CD8-positive, alpha-beta memory T cell (primary cell): ENCODE measurements around the gene HERC6. TPM values are rescaled to one million over a fixed set of nuclear protein-coding genes. Genes with fewer than 3 reads are reported as not detected.
A peak's percentile ranks its signal among the peaks of the same experiment; 100 is the strongest.
"Not testable (repeated sequence)": the region's sequence is repeated elsewhere in the genome, so short reads cannot be mapped to it uniquely, and the experiment has no call there.

ENCODE experiments used
- CTCF ChIA-PET: fragments of 350-600 bp; sonication (Branson Sonifier 250); formaldehyde crosslinking; loops from one replicate; lab custom pipeline; 2021; ENCODE audit warnings: antibody characterized with exemption; lab: Charles Lee
- POLR2A ChIA-PET: fragments of 350-600 bp; sonication (Branson Sonifier 250); formaldehyde crosslinking; loops from one replicate; lab custom pipeline; 2021; ENCODE audit warnings: antibody characterized with exemption; lab: Charles Lee
- DNase-seq, 5 donors: peaks; one replicate each; pipeline versions ENCODE4 v3.0.0 to v3.0.0-alpha.2; 2020 to 2022; ENCODE audit warnings: mixed read lengths in 1 of 5
- H3K27ac ChIP-seq: one replicate; pipeline ENCODE4 v1.7.0; 2013; ENCODE audit warnings: low read depth, mild to moderate bottlenecking, low read length, moderate library complexity
- H3K27me3 ChIP-seq: 2 replicates; pipeline ENCODE4 v1.7.0; 2013; ENCODE audit warnings: low read length, mild to moderate bottlenecking; ENCODE audit not compliant: insufficient read depth, poor library complexity, severe bottlenecking
- H3K36me3 ChIP-seq: 2 replicates; pipeline ENCODE4 v1.7.0; 2013; ENCODE audit warnings: mild to moderate bottlenecking, low read length, moderate library complexity; ENCODE audit not compliant: insufficient read depth
- H3K4me1 ChIP-seq: 2 replicates; pipeline ENCODE4 v1.7.0; 2013; ENCODE audit warnings: mild to moderate bottlenecking, low read length, moderate library complexity; ENCODE audit not compliant: insufficient read depth
- H3K4me3 ChIP-seq: 2 replicates; pipeline ENCODE4 v1.7.0; 2013; ENCODE audit warnings: mild to moderate bottlenecking, low read length
- H3K9me3 ChIP-seq: 2 replicates; pipeline ENCODE4 v1.7.0; 2013; ENCODE audit warnings: mild to moderate bottlenecking, low read length
- H3K27ac Mint-ChIP-seq, 8 donors: one replicate each; pipeline ENCODE4 v1.8.0; 2020 to 2021; ENCODE audit warnings: mixed read lengths in 8 of 8, mild to moderate bottlenecking in 6 of 8, inconsistent platforms in 3 of 8, moderate library complexity in 3 of 8
- H3K27me3 Mint-ChIP-seq, 2 donors: one replicate each; pipeline ENCODE4 v1.8.0; 2020 to 2021; ENCODE audit warnings: mixed read lengths in 2 of 2, mild to moderate bottlenecking in 1 of 2, moderate library complexity in 1 of 2
- H3K36me3 Mint-ChIP-seq, 3 donors: one replicate each; pipeline ENCODE4 v1.8.0; 2020 to 2021; ENCODE audit warnings: mixed read lengths in 3 of 3, inconsistent platforms in 1 of 3, mild to moderate bottlenecking in 1 of 3
- H3K4me1 Mint-ChIP-seq, 3 donors: one replicate each; pipeline ENCODE4 v1.8.0; 2020 to 2021; ENCODE audit warnings: mixed read lengths in 3 of 3, inconsistent platforms in 1 of 3, mild to moderate bottlenecking in 1 of 3
- H3K4me3 Mint-ChIP-seq, 7 donors: one replicate each; pipeline ENCODE4 v1.8.0; 2020 to 2021; ENCODE audit warnings: mixed read lengths in 7 of 7, mild to moderate bottlenecking in 6 of 7, moderate library complexity in 4 of 7, inconsistent platforms in 2 of 7
- H3K9me3 Mint-ChIP-seq, 5 donors: one replicate each; pipeline ENCODE4 v1.8.0; 2020 to 2022; ENCODE audit warnings: mixed read lengths in 5 of 5, mild to moderate bottlenecking in 3 of 5, moderate library complexity in 2 of 5, inconsistent platforms in 1 of 5
- polyA plus RNA-seq: library from polyadenylated mRNA; unstranded; fragments of 300-500 nt; fragmentation: Illumina TruSeq; gene quantifications from one replicate; pipeline ENCODE4 v1.2.3, GENCODE V29; 2021
- total RNA-seq, 2 experiments: library from RNA; stranded (reverse); gene quantifications; one replicate each; pipeline ENCODE4 v1.2.3, GENCODE V29; 2021

The HERC6 gene
- total and polyA plus RNA-seq, 3 experiments from 2014 or later: 3.7 to 27.0 (median 5.4) TPM

GRCh38 chr4:88366460-88366859 lies 12.2 kb upstream of the HERC6 start:
- ChIA-PET CTCF (interaction anchor here (1.9 kb wide), 1 partner anchor 12 kb away, joined by 5 read pairs; the partner anchor contains the start of gene HERC6), POLR2A (no interaction called here)
- Histone ChIP-seq H3K4me1 (no peaks in the 10 kb centered on the region), H3K4me3 (no peak overlapping the region), H3K9me3 (no peaks in the 10 kb centered on the region), H3K36me3 (no peaks in the 10 kb centered on the region), H3K27ac (no peak overlapping the region), H3K27me3 (no peaks in the 10 kb centered on the region)
- H3K9me3 Mint-ChIP-seq: peaks cover 9 to 13% (median 11%) of the 10 kb centered on the region in 5 donors
- peaks cover 0 to 2% (median 1%) of the 10 kb centered on the region in 3 donors for H3K36me3 Mint-ChIP-seq
- no peak for DNase-seq
- peaks cover 9 to 20% of the 10 kb centered on the region in 2 donors for H3K27me3 Mint-ChIP-seq
- peaks cover 0 to 2% (median 0%) of the 10 kb centered on the region in 3 donors for H3K4me1 Mint-ChIP-seq
- no peak overlapping the region for H3K4me3 Mint-ChIP-seq
- H3K27ac Mint-ChIP-seq: no peak overlapping the region

- Histone ChIP-seq H3K36me3 (no peaks in the 10 kb centered on the region), H3K27me3 (no peaks in the 10 kb centered on the region), H3K4me1 (no peaks in the 10 kb centered on the region), H3K27ac (no peak overlapping the region), H3K4me3 (no peak overlapping the region), H3K9me3 (no peaks in the 10 kb centered on the region)
- POLR2A ChIA-PET: no interaction called here
- H3K27me3 Mint-ChIP-seq: peaks cover 9 to 10% of the 10 kb centered on the region in 2 donors
- peaks cover 9 to 13% (median 11%) of the 10 kb centered on the region in 5 donors for H3K9me3 Mint-ChIP-seq
- peak overlapping the region in 1 of 8 donors; percentile 3 for H3K27ac Mint-ChIP-seq
- peaks cover 0 to 2% (median 0%) of the 10 kb centered on the region in 3 donors for H3K36me3 Mint-ChIP-seq
- no peak for DNase-seq
- no peak overlapping the region for H3K4me3 Mint-ChIP-seq
- peaks cover 0 to 2% (median 0%) of the 10 kb centered on the region in 3 donors for H3K4me1 Mint-ChIP-seq
- CTCF ChIA-PET: interaction anchor here (1.9 kb wide), 1 partner anchor 11 kb away, joined by 5 read pairs; the partner anchor contains the start of gene HERC6
Measured at GRCh38 chr4:88367826-88368225, 10.8 kb upstream of the HERC6 start.

- peak in 1 of 5 donors; percentile 9 for DNase-seq
- not testable (repeated sequence) for H3K27ac ChIP-seq, H3K4me1 ChIP-seq, H3K27me3 ChIP-seq, H3K9me3 ChIP-seq, H3K27ac Mint-ChIP-seq, H3K27me3 Mint-ChIP-seq, H3K4me3 ChIP-seq, H3K4me3 Mint-ChIP-seq, H3K36me3 ChIP-seq, H3K9me3 Mint-ChIP-seq, H3K36me3 Mint-ChIP-seq, H3K4me1 Mint-ChIP-seq
- CTCF ChIA-PET: interaction anchor here (0.8 to 2.7 kb wide), 11 partner anchors 9 to 153 kb away, joined by 3 to 11 read pairs (median 4); partner anchors contain the start of genes HERC5, HERC6 and PPM1K
- POLR2A ChIA-PET: interaction anchor here (0.7 kb wide), 1 partner anchor 43 kb away, joined by 3 read pairs; no protein-coding TSS in a partner anchor
Measured at GRCh38 chr4:88369180-88369812, 9.4 kb upstream of the HERC6 start.

GRCh38 chr4:88381123-88381522 lies 2.5 kb downstream of the HERC6 start:
- Histone ChIP-seq H3K4me1 (peaks cover 33% of the 10 kb centered on the region), H3K4me3 (no peak overlapping the region), H3K27me3 (no peaks in the 10 kb centered on the region), H3K9me3 (no peaks in the 10 kb centered on the region), H3K36me3 (no peaks in the 10 kb centered on the region), H3K27ac (no peak overlapping the region)
- H3K9me3 Mint-ChIP-seq: no peaks in the 10 kb centered on the region
- H3K27me3 Mint-ChIP-seq: no peaks in the 10 kb centered on the region
- H3K36me3 Mint-ChIP-seq: peaks cover 0 to 26% (median 5%) of the 10 kb centered on the region in 3 donors
- CTCF ChIA-PET: interaction anchor here (1.0 to 1.1 kb wide), 3 partner anchors 11 to 75 kb away, joined by 3 to 8 read pairs (median 5); partner anchors contain the start of gene HERC5
- peak overlapping the region in 6 of 7 donors; percentile 49 to 77 (median 60) for H3K4me3 Mint-ChIP-seq
- DNase-seq: no peak
- H3K4me1 Mint-ChIP-seq: peaks cover 37 to 55% (median 48%) of the 10 kb centered on the region in 3 donors
- H3K27ac Mint-ChIP-seq: peak overlapping the region in 7 of 8 donors; percentile 77 to 98 (median 90)
- POLR2A ChIA-PET: interaction anchor here (1.1 to 2.1 kb wide), 3 partner anchors 76 to 211 kb away, joined by 3 to 27 read pairs (median 7); partner anchors contain the start of genes HERC3, HERC5 and PPM1K

GRCh38 chr4:88382621-88383020 lies 4.0 kb downstream of the HERC6 start:
- H3K36me3 ChIP-seq: no peaks in the 10 kb centered on the region
- Mint-ChIP-seq H3K4me3 (peak overlapping the region; percentile 49 to 78 (median 70)), H3K9me3 (no peaks in the 10 kb centered on the region), H3K4me1 (peaks cover 34 to 49% (median 44%) of the 10 kb centered on the region in 3 donors), H3K27me3 (no peaks in the 10 kb centered on the region), H3K27ac (peak overlapping the region; percentile 77 to 98 (median 86)), H3K36me3 (peaks cover 0 to 40% (median 11%) of the 10 kb centered on the region in 3 donors)
- POLR2A ChIA-PET: interaction anchor here (0.6 to 1.3 kb wide), 2 partner anchors 74 to 98 kb away, joined by 4 read pairs; partner anchors contain the start of genes HERC5 and PPM1K
- H3K9me3 ChIP-seq: no peaks in the 10 kb centered on the region
- CTCF ChIA-PET: no interaction called here
- H3K27ac ChIP-seq: no peak overlapping the region
- H3K4me1 ChIP-seq: peaks cover 33% of the 10 kb centered on the region
- peak overlapping the region; percentile 17 for H3K4me3 ChIP-seq
- DNase-seq: peak; percentile 4 to 71 (median 59)
- no peaks in the 10 kb centered on the region for H3K27me3 ChIP-seq

GRCh38 chr4:88390128-88390527 lies 11.5 kb downstream of the HERC6 start:
- no peak for DNase-seq
- no peaks in the 10 kb centered on the region for H3K9me3 ChIP-seq
- Mint-ChIP-seq H3K36me3 (peaks cover 8 to 72% (median 37%) of the 10 kb centered on the region in 3 donors), H3K27me3 (no peaks in the 10 kb centered on the region), H3K4me1 (peaks cover 0 to 6% (median 0%) of the 10 kb centered on the region in 3 donors), H3K9me3 (no peaks in the 10 kb centered on the region), H3K4me3 (no peak overlapping the region), H3K27ac (peak overlapping the region in 3 of 8 donors; percentile 17 to 84 (median 19))
- no peaks in the 10 kb centered on the region for H3K4me1 ChIP-seq
- no peak overlapping the region for H3K27ac ChIP-seq
- H3K4me3 ChIP-seq: no peak overlapping the region
- CTCF ChIA-PET: no interaction called here
- H3K36me3 ChIP-seq: peaks cover 4% of the 10 kb centered on the region
- no peaks in the 10 kb centered on the region for H3K27me3 ChIP-seq
- POLR2A ChIA-PET: no interaction called here

GRCh38 chr4:88391703-88392102 lies 13.1 kb downstream of the HERC6 start:
- peaks cover 15 to 73% (median 39%) of the 10 kb centered on the region in 3 donors for H3K36me3 Mint-ChIP-seq
- no peak overlapping the region for H3K27ac Mint-ChIP-seq
- ChIA-PET CTCF (interaction anchor here (0.6 kb wide), 1 partner anchor 10 kb away, joined by 3 read pairs; no protein-coding TSS in a partner anchor), POLR2A (no interaction called here)
- Histone ChIP-seq H3K36me3 (peaks cover 4% of the 10 kb centered on the region), H3K27ac (no peak overlapping the region), H3K9me3 (no peaks in the 10 kb centered on the region), H3K27me3 (no peaks in the 10 kb centered on the region), H3K4me1 (no peaks in the 10 kb centered on the region), H3K4me3 (no peak overlapping the region)
- no peak for DNase-seq
- no peaks in the 10 kb centered on the region for H3K27me3 Mint-ChIP-seq
- H3K4me3 Mint-ChIP-seq: no peak overlapping the region
- peaks cover 0 to 6% (median 0%) of the 10 kb centered on the region in 3 donors for H3K4me1 Mint-ChIP-seq
- H3K9me3 Mint-ChIP-seq: no peaks in the 10 kb centered on the region

- CTCF ChIA-PET: no interaction called here
Measured at GRCh38 chr4:88396681-88397080, 18.0 kb downstream of the HERC6 start.

More at GRCh38 chr4:88396681-88397080, 18.0 kb downstream of the HERC6 start:
- H3K4me3 Mint-ChIP-seq: no peak overlapping the region
- Histone ChIP-seq H3K27me3 (no peaks in the 10 kb centered on the region), H3K4me1 (no peaks in the 10 kb centered on the region), H3K9me3 (no peaks in the 10 kb centered on the region), H3K27ac (no peak overlapping the region), H3K36me3 (peaks cover 4% of the 10 kb centered on the region), H3K4me3 (no peak overlapping the region)
- peak overlapping the region in 4 of 8 donors; percentile 21 to 43 (median 26) for H3K27ac Mint-ChIP-seq
- no peak for DNase-seq
- H3K36me3 Mint-ChIP-seq: peaks cover 25 to 65% (median 28%) of the 10 kb centered on the region in 3 donors
- no peaks in the 10 kb centered on the region for H3K9me3 Mint-ChIP-seq
- H3K27me3 Mint-ChIP-seq: no peaks in the 10 kb centered on the region
- POLR2A ChIA-PET: no interaction called here
- H3K4me1 Mint-ChIP-seq: no peaks in the 10 kb centered on the region
